Osteoblast (primary cell): Measurements from ENCODE around the gene AVL9. TPM values are rescaled to one million over a fixed set of nuclear protein-coding genes. Genes with fewer than 3 reads are reported as not detected.

Experiments
- DNase-seq: peaks from one replicate; pipeline ENCODE4 v3.0.0; 2011; ENCODE audit warnings: low spot score, mixed read lengths; ENCODE audit not compliant: insufficient read length; ENCODE audit errors: missing footprints
- H2AFZ ChIP-seq: 2 replicates; pipeline ENCODE4 v1.6.0; 2011; ENCODE audit warnings: mild to moderate bottlenecking, low read length
- H3K27ac ChIP-seq: 2 replicates; pipeline ENCODE4 v1.5.1; 2011; ENCODE audit warnings: mild to moderate bottlenecking, low read depth, low read length, moderate library complexity
- H3K27me3 ChIP-seq: 2 replicates; pipeline ENCODE4 v1.6.0; 2012; ENCODE audit warnings: mild to moderate bottlenecking, control low read depth, inconsistent platforms, low read length, moderate library complexity; ENCODE audit not compliant: insufficient read depth
- H3K36me3 ChIP-seq: 2 replicates; pipeline ENCODE4 v1.5.1; 2011; ENCODE audit warnings: mild to moderate bottlenecking, low read length, control low read depth, moderate library complexity; ENCODE audit not compliant: insufficient read depth
- H3K4me1 ChIP-seq: 2 replicates; pipeline ENCODE4 v1.5.1; 2011; ENCODE audit warnings: mild to moderate bottlenecking, low read length, control low read depth, moderate library complexity; ENCODE audit not compliant: insufficient read depth
- H3K4me2 ChIP-seq: 2 replicates; pipeline ENCODE4 v1.6.0; 2011; ENCODE audit warnings: mild to moderate bottlenecking, low read length; ENCODE audit not compliant: insufficient read depth
- H3K4me3 ChIP-seq: fragments of 200-600 bp; sonication (generic); 3 replicates; pipeline ENCODE4 v1.5.1; 2012; ENCODE audit warnings: mild to moderate bottlenecking, low read length, inconsistent platforms; ENCODE audit not compliant: insufficient read depth
- H3K79me2 ChIP-seq: 2 replicates; pipeline ENCODE4 v1.6.0; 2012; ENCODE audit warnings: mild to moderate bottlenecking, low read length, control low read depth, inconsistent platforms; ENCODE audit not compliant: insufficient read depth
- H3K9me3 ChIP-seq: 2 replicates; pipeline ENCODE4 v1.5.1; 2011; ENCODE audit warnings: low read depth, low read length, control low read depth
- H4K20me1 ChIP-seq: 2 replicates; pipeline ENCODE4 v1.6.0; 2012; ENCODE audit warnings: mild to moderate bottlenecking, low read length, control low read depth; ENCODE audit not compliant: insufficient read depth
- total RNA-seq: library from RNA; depleted of rRNA; stranded (reverse); fragments of >200 nt; gene quantifications from 2 replicates; pipeline ENCODE4 v1.2.3, GENCODE V29; 2012
- TF ChIP-seq, protein P1 (sequence below): IDR thresholded peaks from 2 replicates; pipeline ENCODE4 v1.5.1; 2011; ENCODE audit warnings: mild to moderate bottlenecking, low read depth, low read length, moderate library complexity; ENCODE audit errors: extremely low read depth

Gene AVL9
- total RNA-seq, 1 donor, result 32.2 TPM

DNA sequence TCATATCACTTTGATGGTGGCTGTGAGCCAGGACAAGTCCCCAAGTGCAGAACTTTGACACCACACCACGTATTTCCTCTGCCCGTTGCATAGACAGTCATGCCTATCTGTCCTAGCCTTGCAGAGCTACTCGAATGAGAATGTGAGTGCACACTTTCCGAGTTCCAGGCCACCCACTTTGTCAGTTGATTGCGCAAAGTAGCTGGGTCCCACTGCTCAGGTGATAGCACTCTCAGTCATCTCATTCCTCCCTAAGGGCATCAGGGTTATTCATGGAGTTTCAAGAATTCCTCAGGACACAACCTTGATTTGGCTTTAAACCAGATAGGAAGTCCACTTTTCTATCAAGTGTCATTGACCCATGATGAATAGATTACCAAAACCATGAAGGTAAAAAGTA is 24.4 kb upstream of the AVL9 start:
- Histone ChIP-seq H3K79me2 (no peaks in the 10 kb centered on the region), H3K9me3 (no peaks in the 10 kb centered on the region), H3K4me2 (no peak overlapping the region), H3K4me3 (no peak overlapping the region), H3K27me3 (no peaks in the 10 kb centered on the region), H3K27ac (no peak overlapping the region), H3K36me3 (no peaks in the 10 kb centered on the region), H4K20me1 (no peaks in the 10 kb centered on the region), H2AFZ (no peak overlapping the region), H3K4me1 (no peaks in the 10 kb centered on the region)
- DNase-seq, result no peak
- TF ChIP-seq, protein P1, sequence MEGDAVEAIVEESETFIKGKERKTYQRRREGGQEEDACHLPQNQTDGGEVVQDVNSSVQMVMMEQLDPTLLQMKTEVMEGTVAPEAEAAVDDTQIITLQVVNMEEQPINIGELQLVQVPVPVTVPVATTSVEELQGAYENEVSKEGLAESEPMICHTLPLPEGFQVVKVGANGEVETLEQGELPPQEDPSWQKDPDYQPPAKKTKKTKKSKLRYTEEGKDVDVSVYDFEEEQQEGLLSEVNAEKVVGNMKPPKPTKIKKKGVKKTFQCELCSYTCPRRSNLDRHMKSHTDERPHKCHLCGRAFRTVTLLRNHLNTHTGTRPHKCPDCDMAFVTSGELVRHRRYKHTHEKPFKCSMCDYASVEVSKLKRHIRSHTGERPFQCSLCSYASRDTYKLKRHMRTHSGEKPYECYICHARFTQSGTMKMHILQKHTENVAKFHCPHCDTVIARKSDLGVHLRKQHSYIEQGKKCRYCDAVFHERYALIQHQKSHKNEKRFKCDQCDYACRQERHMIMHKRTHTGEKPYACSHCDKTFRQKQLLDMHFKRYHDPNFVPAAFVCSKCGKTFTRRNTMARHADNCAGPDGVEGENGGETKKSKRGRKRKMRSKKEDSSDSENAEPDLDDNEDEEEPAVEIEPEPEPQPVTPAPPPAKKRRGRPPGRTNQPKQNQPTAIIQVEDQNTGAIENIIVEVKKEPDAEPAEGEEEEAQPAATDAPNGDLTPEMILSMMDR, result no peak

DNA sequence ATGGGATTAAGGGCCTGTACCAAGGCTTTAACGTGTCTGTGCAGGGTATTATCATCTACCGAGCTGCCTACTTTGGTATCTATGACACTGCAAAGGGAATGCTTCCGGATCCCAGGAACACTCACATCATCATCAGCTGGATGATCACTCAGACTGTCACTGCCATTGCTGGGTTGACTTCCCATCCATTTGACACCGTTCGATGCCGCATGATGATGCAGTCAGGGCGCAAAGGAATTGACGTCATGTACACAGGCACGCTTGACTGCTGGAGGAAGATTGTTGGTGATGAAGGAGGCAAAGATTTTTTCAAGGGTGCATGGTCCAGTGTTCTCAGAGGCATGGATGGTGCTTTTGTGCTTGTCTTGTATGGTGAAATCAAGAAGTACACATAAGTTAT is 23.3 kb upstream of the AVL9 start:
- H4K20me1 ChIP-seq, result no peaks in the 10 kb centered on the region
- no peaks in the 10 kb centered on the region for H3K79me2 ChIP-seq
- no peak overlapping the region for H3K27ac ChIP-seq
- H3K36me3 ChIP-seq, result no peaks in the 10 kb centered on the region
- DNase-seq, result no peak
- H3K27me3 ChIP-seq, result peaks cover 4% of the 10 kb centered on the region
- H3K4me3 ChIP-seq, result no peak overlapping the region
- no peaks in the 10 kb centered on the region for H3K9me3 ChIP-seq
- TF ChIP-seq, protein P1, result no peak
- no peak overlapping the region for H3K4me2 ChIP-seq
- no peak overlapping the region for H2AFZ ChIP-seq
- H3K4me1 ChIP-seq, result no peaks in the 10 kb centered on the region

DNA sequence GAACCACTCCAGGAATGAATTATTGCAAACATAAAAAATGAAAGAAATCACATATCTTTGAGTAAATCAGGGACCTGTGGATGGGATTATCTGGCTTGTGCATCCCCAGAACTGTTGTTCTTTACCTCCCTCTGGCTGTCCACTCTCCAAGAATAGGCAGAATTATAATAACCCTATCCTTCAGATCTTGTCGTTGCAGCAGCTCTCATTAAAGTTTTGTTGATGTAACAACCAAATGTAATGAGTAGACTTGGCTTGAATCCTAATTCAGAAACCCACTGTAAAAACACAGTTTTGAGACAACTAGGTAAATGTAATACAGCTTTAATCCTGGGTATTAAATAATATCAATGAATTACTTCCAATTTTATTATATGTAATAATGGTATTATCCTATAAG is 21.3 kb upstream of the AVL9 start:
- no peak overlapping the region for H2AFZ ChIP-seq
- no peaks in the 10 kb centered on the region for H4K20me1 ChIP-seq
- H3K4me2 ChIP-seq, result no peak overlapping the region
- TF ChIP-seq, protein P1, result no peak
- no peaks in the 10 kb centered on the region for H3K9me3 ChIP-seq
- H3K27me3 ChIP-seq, result peaks cover 4% of the 10 kb centered on the region
- no peaks in the 10 kb centered on the region for H3K4me1 ChIP-seq
- no peaks in the 10 kb centered on the region for H3K79me2 ChIP-seq
- H3K27ac ChIP-seq, result no peak overlapping the region
- H3K36me3 ChIP-seq, result no peaks in the 10 kb centered on the region
- no peak for DNase-seq
- H3K4me3 ChIP-seq, result no peak overlapping the region

DNA sequence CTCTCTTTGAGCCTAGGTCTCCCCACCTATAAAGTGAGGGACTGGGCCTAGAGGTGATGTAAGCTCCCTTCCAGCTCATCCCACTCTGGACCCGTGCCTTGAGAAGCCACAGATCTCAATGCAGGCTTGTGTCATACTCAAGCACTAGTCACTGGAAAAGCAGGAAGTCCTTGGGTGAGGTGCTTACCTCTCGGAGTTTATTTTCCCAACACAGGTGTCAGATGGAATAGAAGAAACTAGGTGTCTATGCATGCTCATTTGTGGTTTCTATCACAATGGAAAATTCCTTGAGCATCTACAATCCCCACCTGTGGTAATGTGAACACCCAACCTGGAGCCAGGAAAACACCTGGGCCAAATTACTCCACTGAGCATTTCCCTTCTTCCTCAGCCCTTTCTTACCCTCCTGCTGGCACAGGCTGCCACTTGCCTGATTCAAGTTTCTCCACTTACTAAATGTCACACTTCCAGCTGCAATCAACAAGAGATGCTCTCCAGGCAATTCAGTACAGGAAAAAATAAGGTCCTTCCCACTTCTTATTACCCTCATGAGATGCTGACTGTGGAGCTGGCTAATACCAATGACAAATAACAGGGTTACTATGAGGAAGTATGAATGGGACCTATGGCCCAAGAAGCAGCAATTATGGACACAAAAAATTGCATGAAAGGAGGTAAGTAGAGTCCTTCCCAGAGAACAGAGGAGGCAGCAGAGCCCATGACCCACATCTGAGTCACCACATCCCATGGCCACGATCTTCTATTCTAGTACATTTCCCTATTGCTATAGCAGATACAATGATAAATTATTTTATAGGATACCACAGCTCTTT is 18.3 kb upstream of the AVL9 start:
- TF ChIP-seq, protein P1, result no peak
- H3K9me3 ChIP-seq, result no peaks in the 10 kb centered on the region
- no peaks in the 10 kb centered on the region for H3K4me1 ChIP-seq
- no peak overlapping the region for H3K4me2 ChIP-seq
- H3K79me2 ChIP-seq, result no peaks in the 10 kb centered on the region
- peaks cover 4% of the 10 kb centered on the region for H3K27me3 ChIP-seq
- DNase-seq, result no peak
- H3K36me3 ChIP-seq, result no peaks in the 10 kb centered on the region
- H3K27ac ChIP-seq, result no peak overlapping the region
- H4K20me1 ChIP-seq, result no peaks in the 10 kb centered on the region
- H3K4me3 ChIP-seq, result no peak overlapping the region
- no peak overlapping the region for H2AFZ ChIP-seq
